HG03439 (cell line): ENCODE data around the gene TMEM123.
A peak's percentile ranks its signal among the peaks of the same experiment; 100 is the strongest.

ENCODE experiments used
- ATAC-seq: cut with Tn5 transposase; IDR thresholded peaks from one replicate; pipeline ENCODE4 v1.9.1; 2021; ENCODE audit warnings: mild to moderate bottlenecking, moderate library complexity; ENCODE audit not compliant: unreplicated experiment

Gene TMEM123

DNA sequence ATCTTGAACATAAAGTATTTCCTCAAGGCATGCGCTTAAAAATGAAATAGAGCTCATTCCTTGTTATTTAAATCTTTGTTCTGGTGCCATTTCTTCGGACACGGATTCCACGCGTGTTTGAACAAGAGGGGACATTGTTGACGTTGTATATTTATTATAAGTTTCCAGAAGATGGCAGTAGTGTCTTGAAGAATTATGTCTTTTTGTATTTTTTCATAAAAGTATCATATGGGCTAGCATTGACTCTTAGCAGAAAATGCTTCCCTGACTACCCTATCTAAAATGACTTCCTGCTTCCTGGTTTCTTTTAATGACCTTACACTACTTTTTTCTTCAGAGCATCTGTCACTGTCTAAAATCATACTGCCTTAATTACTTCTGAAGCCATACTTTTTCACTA is 85.2 kb downstream of the TMEM123 start:
- no peak for ATAC-seq

DNA sequence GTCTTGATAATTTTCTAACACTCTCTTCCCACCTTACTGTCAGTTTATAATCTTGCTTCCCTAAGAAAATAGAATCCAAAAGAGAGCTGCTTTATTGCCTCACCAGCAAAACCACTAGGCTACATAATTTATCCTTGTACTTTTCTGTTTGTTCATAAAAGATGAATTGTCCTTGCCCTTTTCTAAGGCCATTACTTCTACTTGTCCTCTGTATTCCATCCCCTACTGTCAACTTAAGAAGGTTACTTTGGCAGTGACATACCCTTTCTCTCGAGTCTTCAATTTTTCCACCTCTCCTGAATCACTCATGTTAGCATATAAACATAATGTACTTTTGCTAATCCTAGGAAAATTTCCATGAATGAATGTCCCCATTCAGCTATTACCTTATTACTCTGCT is 87.6 kb downstream of the TMEM123 start:
- ATAC-seq, result no peak

DNA sequence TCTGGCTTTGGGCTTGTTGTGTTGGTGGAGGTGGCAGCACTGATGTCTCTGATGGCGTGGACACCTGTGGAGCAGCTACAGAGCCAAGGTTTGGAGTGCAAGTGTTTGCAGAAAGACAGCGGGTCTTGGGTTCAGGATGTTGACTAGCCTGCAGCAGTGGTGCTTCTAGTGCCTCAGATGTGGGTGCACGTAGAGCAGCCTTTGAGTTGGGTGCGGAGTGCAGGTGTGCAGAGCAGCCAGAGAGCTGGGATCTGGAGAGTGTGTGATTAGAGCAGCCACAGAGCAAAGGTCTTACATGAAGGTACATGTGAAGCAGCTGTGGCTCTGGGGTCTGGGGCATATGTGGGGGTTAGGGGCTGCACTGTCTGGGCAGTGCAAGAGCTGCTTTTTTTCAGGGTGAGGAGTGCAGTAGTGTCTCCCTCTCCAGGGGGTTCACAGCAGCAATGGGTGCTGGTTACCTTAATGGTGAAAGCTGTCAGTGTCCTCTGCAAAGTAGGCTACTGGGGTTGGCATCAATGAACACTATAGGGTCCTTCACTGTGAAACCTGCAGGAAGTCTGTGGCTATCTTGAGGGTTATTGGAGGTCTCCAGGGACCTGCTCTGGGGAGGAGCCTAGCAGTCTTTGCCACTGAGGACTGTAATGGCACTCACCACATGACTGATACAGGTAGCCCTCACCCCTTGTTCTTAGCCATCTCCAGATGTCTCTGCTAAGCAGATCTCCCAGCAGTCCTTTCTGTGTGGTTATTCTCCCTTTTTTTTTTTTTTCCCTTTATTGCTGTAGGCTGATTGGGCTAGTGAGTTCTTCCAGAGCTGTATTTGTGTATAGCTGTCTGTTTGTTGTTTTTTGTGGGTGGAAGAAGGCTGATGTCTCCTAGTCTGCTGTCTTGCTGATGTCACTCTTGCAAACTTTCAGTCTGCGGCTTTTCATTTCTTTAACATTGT is 91.2 kb downstream of the TMEM123 start:
- no peak for ATAC-seq

DNA sequence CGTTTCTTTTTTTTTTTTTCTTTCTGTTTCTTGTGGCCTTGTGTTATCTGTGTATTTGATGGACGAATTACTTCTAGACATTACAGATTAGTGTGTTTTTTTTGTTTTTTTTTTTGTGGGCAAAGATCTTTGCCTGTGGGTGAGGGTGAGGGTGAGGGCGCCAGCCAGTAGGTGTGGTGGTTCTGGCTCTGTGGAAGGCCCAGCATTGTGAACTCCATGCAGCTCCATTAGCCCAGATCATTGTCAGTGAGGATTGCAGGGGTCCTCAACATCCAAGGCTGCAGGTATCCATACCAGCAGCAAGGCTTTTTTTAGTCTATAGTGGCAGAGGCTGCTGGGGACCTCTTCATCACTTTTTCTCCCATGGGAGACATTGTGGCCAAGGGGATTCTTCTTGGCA is 91.9 kb downstream of the TMEM123 start:
- ATAC-seq, result no peak

DNA sequence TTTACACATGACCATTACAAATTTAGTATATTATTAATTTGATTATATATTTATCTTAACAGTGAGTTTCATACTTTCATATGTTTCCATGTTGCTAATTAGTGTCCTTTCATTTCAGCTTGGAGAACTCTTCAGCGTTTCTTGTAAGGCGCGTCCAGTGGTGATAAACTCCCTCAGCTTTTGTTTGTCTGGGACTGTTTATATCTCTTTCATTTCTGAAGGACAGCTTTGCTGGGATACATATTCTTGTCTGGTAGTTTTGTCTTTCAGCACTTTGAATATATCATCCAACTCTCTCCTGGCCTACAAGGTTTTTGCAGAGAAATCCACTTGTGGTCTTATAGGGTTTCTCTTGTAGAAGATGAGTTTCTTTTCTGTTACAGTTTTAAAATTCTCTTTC is 93.2 kb downstream of the TMEM123 start:
- ATAC-seq, result no peak

DNA sequence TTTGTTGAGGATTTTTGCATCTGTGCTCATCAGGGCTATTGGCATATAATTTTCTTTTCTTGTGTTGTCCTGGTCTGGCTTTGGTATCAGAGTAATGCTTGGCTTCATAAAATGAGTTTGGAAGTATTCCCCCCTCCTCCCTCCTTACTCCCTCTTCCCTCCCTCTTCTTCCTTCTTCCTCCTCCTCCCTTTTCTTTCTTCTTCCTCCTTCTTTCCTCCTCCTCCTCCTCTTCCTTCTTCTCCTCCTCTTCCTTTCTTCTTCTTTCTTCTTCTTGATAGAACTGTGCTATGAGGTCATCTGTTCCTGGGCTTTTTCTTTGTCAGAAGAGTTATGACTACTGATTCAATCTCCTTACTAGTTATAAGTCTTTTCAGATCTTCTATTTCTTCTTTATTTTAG is 95.4 kb downstream of the TMEM123 start:
- ATAC-seq, result no peak

DNA sequence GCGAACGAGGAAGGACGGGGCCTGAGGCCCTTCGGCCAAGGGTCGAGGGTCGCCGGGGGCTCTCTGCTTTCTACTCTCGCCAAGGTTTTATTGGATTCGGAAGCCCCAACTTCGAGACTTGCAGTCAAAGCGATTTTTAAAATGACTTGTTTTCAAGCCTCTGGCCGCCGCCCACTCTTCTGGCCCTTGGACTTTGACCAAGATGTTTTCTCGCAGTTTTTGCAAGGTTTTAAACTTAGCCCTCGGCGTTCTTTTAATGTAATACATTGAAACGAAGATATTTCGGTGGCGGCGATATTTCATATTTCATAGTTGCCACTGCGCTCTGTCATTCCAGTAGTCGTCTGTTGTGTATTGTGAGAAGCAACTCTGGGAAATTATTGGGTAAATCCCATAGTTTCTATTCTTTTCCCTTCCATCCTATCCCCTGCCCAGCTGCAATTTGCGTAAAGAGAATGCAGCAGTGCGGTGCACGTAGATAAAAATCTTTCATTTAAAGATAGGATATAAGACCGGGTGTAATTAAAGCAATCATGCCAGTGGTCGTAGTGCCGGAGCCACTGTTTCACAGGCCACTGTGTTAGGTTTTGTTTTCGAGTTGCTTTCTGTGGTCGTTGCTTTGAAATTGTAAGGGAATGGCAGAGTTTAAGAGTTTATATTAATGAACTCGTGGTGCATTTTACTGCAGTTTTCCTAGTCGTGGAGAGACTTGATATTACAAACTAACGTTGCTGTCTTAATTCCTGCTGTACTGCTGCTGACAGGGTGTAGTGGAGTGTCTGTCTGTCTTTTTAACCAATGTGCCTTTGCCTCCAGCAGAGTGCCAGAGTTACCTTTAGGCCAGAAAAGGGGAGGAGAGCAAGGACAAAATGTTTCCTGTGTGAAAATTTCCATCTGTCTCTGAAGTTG is 104.8 kb downstream of the TMEM123 start:
- peak; percentile 23 for ATAC-seq

DNA sequence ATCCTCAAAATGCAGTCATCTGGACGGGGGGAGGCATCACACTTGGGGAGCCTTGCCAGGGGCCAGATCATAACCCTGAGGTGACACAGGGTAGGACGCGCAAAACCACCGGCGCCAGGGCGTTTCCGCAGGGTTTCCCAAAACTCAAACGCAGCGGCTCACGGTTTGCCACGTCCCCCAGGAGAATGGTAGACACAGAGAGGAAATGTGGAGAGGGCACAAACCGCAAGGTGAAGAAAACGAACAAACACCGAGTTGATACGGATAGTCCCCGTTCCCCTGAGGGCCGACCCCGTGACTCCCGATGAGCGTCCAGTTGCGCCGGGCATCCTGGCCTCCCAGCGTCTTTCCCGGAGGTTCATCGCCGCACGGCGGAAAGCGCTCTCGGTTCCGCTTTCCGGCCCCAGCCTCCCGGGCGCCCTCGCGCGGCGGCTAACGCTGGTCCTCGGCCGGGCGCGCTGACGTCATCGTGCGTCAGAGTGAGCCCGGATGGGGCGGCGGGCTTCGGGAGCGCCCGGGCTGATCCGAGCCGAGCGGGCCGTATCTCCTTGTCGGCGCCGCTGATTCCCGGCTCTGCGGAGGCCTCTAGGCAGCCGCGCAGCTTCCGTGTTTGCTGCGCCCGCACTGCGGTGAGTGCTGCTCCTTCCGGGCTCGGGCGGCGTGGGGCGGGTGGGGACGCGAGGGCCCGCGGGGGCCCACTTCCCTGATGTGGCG is 105.7 kb downstream of the TMEM123 start, which contains the start of gene BIRC2:
BIRC2 (plus strand) TSS at position 467 of the 714 bp plus-strand sequence. CDS start 2,641 bp downstream, outside the sequence.
- peak; percentile 89 for ATAC-seq

DNA sequence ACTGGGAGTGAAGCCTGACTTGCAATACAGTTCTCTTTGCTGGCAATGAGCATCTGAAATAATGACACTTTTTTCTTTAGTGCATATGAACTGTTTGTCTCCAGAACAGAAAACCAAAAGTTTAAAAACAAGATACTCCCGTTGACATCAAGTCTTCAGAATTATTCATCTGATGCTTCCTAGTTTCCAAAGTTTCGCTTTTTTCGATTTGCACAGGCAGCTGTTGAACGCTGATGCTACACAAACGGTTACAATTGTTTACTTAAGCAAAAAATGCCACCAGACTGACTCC is 106.2 kb downstream of the TMEM123 start:
- ATAC-seq, result no peak
